ENCODE results near the gene IQGAP1.
"Not testable (repeated sequence)": the region's sequence is repeated elsewhere in the genome, so short reads cannot be mapped to it uniquely, and the experiment has no call there.

The IQGAP1 gene

GRCh38 chr15:90413411-90414379 is 25.7 kb downstream of the IQGAP1 start:
- FAIRE-seq (no peak), DNase-seq (ENCODE audit: insufficient read length, low spot score) (no peak)
- TF ChIP-seq SPI1 (IDR thresholded peaks at IDR 0.05; ENCODE audit: low read depth, low read length) (peak; percentile 65), PAX5 (IDR thresholded peaks at IDR 0.05; ENCODE audit: insufficient read depth, low read length, severe bottlenecking) (no peak)

GRCh38 chr15:90414408-90415028 is 26.5 kb downstream of the IQGAP1 start:
- no peak for DNase-seq (ENCODE audit: insufficient read length, low spot score)
- no peak for FAIRE-seq
- TF ChIP-seq POLR2AphosphoS5 (IDR thresholded peaks at IDR 0.05; ENCODE audit: low read depth, low read length) (no peak), POLR2A (IDR thresholded peaks at IDR 0.05; ENCODE audit: low read depth, low read length) (no peak), PAX5 (IDR thresholded peaks at IDR 0.05; ENCODE audit: insufficient read depth, low read length, severe bottlenecking) (no peak), SPI1 (IDR thresholded peaks at IDR 0.05; ENCODE audit: low read depth, low read length) (no peak), TAF1 (IDR thresholded peaks at IDR 0.05; ENCODE audit: low read depth, low read length) (no peak), POU2F2 (IDR thresholded peaks at IDR 0.05; ENCODE audit: low read depth, low read length) (no peak)

GRCh38 chr15:90416052-90416451 is 28.0 kb downstream of the IQGAP1 start:
- FAIRE-seq; DNase-seq (ENCODE audit: insufficient read length, low spot score): not testable (repeated sequence)

- FAIRE-seq (peak; percentile 23), DNase-seq (ENCODE audit: insufficient read length, low spot score) (no peak)
- TF ChIP-seq PAX5 (IDR thresholded peaks at IDR 0.05; ENCODE audit: insufficient read depth, low read length, severe bottlenecking) (no peak), POU2F2 (IDR thresholded peaks at IDR 0.05; ENCODE audit: low read depth, low read length) (no peak), POLR2A (IDR thresholded peaks at IDR 0.05; ENCODE audit: low read depth, low read length) (no peak), TAF1 (IDR thresholded peaks at IDR 0.05; ENCODE audit: low read depth, low read length) (no peak)
Measured at GRCh38 chr15:90418627-90419026, 30.6 kb downstream of the IQGAP1 start.

GRCh38 chr15:90419206-90419605 is 31.2 kb downstream of the IQGAP1 start:
- DNase-seq (ENCODE audit: insufficient read length, low spot score) (no peak), FAIRE-seq (no peak)
- TF ChIP-seq SPI1 (IDR thresholded peaks at IDR 0.05; ENCODE audit: low read depth, low read length) (no peak), TAF1 (IDR thresholded peaks at IDR 0.05; ENCODE audit: low read depth, low read length) (no peak), POLR2A (IDR thresholded peaks at IDR 0.05; ENCODE audit: low read depth, low read length) (no peak), POU2F2 (IDR thresholded peaks at IDR 0.05; ENCODE audit: low read depth, low read length) (no peak), PAX5 (IDR thresholded peaks at IDR 0.05; ENCODE audit: insufficient read depth, low read length, severe bottlenecking) (no peak), POLR2AphosphoS5 (IDR thresholded peaks at IDR 0.05; ENCODE audit: low read depth, low read length) (no peak)

- FAIRE-seq (peak; percentile 5), DNase-seq (ENCODE audit: insufficient read length, low spot score) (no peak)
- no peak for TF ChIP-seq SPI1 (IDR thresholded peaks at IDR 0.05; ENCODE audit: low read depth, low read length)
- no peak for TF ChIP-seq PAX5 (IDR thresholded peaks at IDR 0.05; ENCODE audit: insufficient read depth, low read length, severe bottlenecking)
- no peak for TF ChIP-seq POLR2A (IDR thresholded peaks at IDR 0.05; ENCODE audit: low read depth, low read length)
- TF ChIP-seq POU2F2 (IDR thresholded peaks at IDR 0.05; ENCODE audit: low read depth, low read length): no peak
- no peak for TF ChIP-seq POLR2AphosphoS5 (IDR thresholded peaks at IDR 0.05; ENCODE audit: low read depth, low read length)
Measured at GRCh38 chr15:90419738-90420406, 31.8 kb downstream of the IQGAP1 start.

GRCh38 chr15:90420451-90420850 is 32.4 kb downstream of the IQGAP1 start:
- no peak for DNase-seq (ENCODE audit: insufficient read length, low spot score)
- TF ChIP-seq POU2F2 (IDR thresholded peaks at IDR 0.05; ENCODE audit: low read depth, low read length): no peak
- TF ChIP-seq POLR2A (IDR thresholded peaks at IDR 0.05; ENCODE audit: low read depth, low read length): no peak
- TF ChIP-seq PAX5 (IDR thresholded peaks at IDR 0.05; ENCODE audit: insufficient read depth, low read length, severe bottlenecking): no peak
- TF ChIP-seq TAF1 (IDR thresholded peaks at IDR 0.05; ENCODE audit: low read depth, low read length): no peak
- no peak for TF ChIP-seq SPI1 (IDR thresholded peaks at IDR 0.05; ENCODE audit: low read depth, low read length)
- no peak for TF ChIP-seq POLR2AphosphoS5 (IDR thresholded peaks at IDR 0.05; ENCODE audit: low read depth, low read length)
- no peak for FAIRE-seq

- no peak for FAIRE-seq
- no peak for DNase-seq (ENCODE audit: insufficient read length, low spot score)
- TF ChIP-seq SPI1 (IDR thresholded peaks at IDR 0.05; ENCODE audit: low read depth, low read length) (no peak), POU2F2 (IDR thresholded peaks at IDR 0.05; ENCODE audit: low read depth, low read length) (no peak), PAX5 (IDR thresholded peaks at IDR 0.05; ENCODE audit: insufficient read depth, low read length, severe bottlenecking) (no peak), POLR2AphosphoS5 (IDR thresholded peaks at IDR 0.05; ENCODE audit: low read depth, low read length) (no peak), POLR2A (IDR thresholded peaks at IDR 0.05; ENCODE audit: low read depth, low read length) (no peak), TAF1 (IDR thresholded peaks at IDR 0.05; ENCODE audit: low read depth, low read length) (no peak)
Measured at GRCh38 chr15:90421527-90421926, 33.5 kb downstream of the IQGAP1 start.

- DNase-seq (ENCODE audit: insufficient read length, low spot score) (no peak), FAIRE-seq (no peak)
- TF ChIP-seq TAF1 (IDR thresholded peaks at IDR 0.05; ENCODE audit: low read depth, low read length): no peak
- 0 out of 2 replicates have a peak, but pooled peaks have one; percentile 10 for TF ChIP-seq SPI1 (IDR thresholded peaks at IDR 0.05; ENCODE audit: low read depth, low read length)
Measured at GRCh38 chr15:90422043-90422442, 34.0 kb downstream of the IQGAP1 start.

- peak; percentile 26 for FAIRE-seq
Measured at GRCh38 chr15:90422936-90423335, 34.9 kb downstream of the IQGAP1 start.

More at GRCh38 chr15:90422936-90423335, 34.9 kb downstream of the IQGAP1 start:
- no peak for TF ChIP-seq POLR2AphosphoS5 (IDR thresholded peaks at IDR 0.05; ENCODE audit: low read depth, low read length)
- no peak for TF ChIP-seq PAX5 (IDR thresholded peaks at IDR 0.05; ENCODE audit: insufficient read depth, low read length, severe bottlenecking)
- no peak for TF ChIP-seq POU2F2 (IDR thresholded peaks at IDR 0.05; ENCODE audit: low read depth, low read length)
- no peak for TF ChIP-seq SPI1 (IDR thresholded peaks at IDR 0.05; ENCODE audit: low read depth, low read length)
- TF ChIP-seq TAF1 (IDR thresholded peaks at IDR 0.05; ENCODE audit: low read depth, low read length): no peak
- no peak for TF ChIP-seq POLR2A (IDR thresholded peaks at IDR 0.05; ENCODE audit: low read depth, low read length)
- DNase-seq (ENCODE audit: insufficient read length, low spot score): no peak

Measured in GM12891 (cell line).